Epithelial cell of proximal tubule (primary cell): ENCODE data around the gene ARHGEF4. TPM values are rescaled to one million over a fixed set of nuclear protein-coding genes. Genes with fewer than 3 reads are reported as not detected.

Experiments used
- DNase-seq: peaks from one replicate; pipeline ENCODE4 v3.0.0-alpha.2; 2011; ENCODE audit warnings: low read depth
- H3K4me3 ChIP-seq: 2 replicates; pipeline ENCODE4 v1.5.1; 2011; ENCODE audit warnings: low read depth, mild to moderate bottlenecking, low read length
- total RNA-seq: library from RNA; depleted of rRNA; stranded (reverse); fragments of >200 nt; gene quantifications from 2 replicates; pipeline ENCODE4 v1.2.3, GENCODE V29; 2015
- TF ChIP-seq, protein P1 (sequence below): conservative IDR thresholded peaks from 2 replicates; pipeline ENCODE4 v1.5.1; 2012; ENCODE audit warnings: low read depth, mild to moderate bottlenecking, low read length

The ARHGEF4 gene
- total RNA-seq, 1 donor from 2014 or later, result 2.1 TPM

DNA sequence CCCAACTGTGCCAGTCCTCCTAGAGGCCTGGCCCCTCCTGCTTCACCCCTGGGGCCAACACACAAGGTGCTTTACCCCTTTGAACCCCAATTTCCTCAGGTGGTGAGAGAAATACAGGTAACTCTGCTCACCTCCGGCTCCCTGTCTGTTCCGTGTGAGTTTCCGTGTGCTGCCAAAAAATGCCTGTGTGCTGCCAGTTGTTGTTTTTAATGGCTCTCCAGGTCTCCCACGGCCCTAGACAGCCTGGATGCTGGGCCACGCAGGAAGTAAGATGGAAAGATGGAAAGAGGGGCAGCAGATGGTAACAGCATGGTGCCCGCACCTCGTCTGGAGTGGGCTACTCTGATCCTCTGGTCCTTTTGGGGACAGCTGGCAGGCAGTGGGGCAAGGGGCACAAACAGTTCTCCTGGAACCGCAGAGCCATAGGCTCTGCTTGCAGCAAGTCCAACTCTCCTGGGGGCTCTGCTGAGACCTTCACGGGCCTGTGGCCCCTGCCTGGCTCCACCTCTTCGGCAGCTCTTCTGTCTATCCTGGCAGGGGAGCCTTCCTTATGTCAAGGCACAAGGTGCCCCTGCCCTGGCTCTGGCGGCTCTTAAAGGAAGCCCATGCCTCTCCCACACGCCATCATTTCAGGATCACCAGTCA is 4.3 kb upstream of the ARHGEF4 start:
- H3K4me3 ChIP-seq, result no peak overlapping the region
- no peak for DNase-seq
- TF ChIP-seq, protein P1, sequence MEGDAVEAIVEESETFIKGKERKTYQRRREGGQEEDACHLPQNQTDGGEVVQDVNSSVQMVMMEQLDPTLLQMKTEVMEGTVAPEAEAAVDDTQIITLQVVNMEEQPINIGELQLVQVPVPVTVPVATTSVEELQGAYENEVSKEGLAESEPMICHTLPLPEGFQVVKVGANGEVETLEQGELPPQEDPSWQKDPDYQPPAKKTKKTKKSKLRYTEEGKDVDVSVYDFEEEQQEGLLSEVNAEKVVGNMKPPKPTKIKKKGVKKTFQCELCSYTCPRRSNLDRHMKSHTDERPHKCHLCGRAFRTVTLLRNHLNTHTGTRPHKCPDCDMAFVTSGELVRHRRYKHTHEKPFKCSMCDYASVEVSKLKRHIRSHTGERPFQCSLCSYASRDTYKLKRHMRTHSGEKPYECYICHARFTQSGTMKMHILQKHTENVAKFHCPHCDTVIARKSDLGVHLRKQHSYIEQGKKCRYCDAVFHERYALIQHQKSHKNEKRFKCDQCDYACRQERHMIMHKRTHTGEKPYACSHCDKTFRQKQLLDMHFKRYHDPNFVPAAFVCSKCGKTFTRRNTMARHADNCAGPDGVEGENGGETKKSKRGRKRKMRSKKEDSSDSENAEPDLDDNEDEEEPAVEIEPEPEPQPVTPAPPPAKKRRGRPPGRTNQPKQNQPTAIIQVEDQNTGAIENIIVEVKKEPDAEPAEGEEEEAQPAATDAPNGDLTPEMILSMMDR, result no peak

DNA sequence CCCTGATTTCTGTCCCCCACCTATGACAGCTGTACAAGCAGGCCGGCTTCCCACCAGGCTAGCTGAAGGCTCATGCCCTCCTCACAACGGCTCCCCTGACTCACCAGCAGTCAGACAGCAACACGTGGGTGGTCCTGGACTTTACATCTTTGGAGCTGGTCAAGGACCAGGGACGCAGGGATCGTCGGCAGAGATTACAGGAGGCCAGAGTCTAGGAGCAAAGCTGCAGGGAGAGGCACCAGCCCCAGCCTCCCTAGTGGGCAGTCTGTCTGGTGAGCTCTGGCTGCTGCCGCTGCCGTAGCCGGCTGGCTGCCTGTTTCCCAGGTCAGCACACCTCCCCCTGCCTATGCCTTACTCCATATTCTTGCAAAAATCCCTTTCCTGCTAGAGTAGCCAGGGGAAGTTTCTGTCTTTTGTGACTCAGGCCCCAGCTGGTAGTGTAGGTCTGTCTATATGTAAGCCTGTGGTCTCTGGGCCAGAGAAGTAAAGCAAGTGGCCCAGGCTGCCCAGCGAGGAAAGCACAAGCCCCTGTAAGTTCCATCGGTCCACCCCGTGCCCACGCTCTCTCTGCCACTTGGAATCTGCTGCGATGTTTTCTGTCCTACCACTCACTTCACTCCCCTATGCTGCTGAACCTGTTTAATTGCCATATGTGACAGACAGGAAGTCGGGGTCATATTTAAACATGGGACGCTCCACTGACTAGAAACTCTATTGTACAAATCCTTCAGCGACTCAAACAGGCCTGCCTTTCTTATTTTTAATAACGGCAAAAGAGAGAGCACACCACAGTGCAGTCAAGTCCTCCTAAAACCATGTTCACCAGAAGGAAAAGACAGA is 2.4 kb upstream of the ARHGEF4 start:
- no peak for DNase-seq
- TF ChIP-seq, protein P1, result no peak

DNA sequence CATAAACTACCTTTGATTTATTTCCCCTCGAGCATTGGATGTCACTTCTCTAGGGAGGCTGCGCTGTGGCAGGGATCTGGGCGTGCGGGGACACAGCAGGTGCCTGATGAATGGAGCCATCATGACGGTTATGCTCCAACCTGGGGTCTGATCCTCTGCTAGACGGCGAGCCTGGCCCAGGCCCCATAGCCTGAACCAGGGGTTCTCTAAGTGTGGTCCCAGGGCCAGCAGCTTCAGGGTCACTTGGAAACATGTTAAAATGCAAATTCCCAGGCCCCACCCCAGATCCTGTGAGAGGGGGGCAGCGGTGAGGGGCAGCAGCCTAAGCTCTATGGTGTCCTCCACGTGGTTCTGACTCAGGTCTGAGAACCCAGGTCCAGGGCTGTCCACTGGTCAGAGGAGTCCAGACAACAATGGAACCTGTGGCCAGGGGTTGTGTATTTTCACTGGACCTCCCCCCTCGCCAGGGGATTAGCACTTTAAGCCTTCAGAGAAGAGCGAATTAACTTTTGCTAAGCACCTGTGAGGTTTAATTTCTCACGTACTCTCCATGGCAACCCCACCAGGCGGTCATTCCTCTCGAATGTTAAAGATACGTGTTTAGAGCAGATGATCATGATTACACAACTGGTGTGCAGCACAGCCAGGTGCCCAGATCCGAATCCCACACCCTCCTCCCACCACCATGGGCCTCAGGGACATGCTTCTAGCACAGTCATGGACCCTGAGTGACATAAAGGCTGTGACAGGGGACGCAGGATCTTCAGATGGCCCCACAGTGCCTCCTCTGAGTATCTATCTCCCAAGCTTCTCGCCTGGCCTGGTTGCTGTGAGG is 1.6 kb upstream of the ARHGEF4 start:
- TF ChIP-seq, protein P1, result no peak
- no peak for DNase-seq
- H3K4me3 ChIP-seq, result no peak overlapping the region

More for the DNA sequence above, 2.4 kb upstream of the ARHGEF4 start:
- H3K4me3 ChIP-seq, result no peak overlapping the region

DNA sequence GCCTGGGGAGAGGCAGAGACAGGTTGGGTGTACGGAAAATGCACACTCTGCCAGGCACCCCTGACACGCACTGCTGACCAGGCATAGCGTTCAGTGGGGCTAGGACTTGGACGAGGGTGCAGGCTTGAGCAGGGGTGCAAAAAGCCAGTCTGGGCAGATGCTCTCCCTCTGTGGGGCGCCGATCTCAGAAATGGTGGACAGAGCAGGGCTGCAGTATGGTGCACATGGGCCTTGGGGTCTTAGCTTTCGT is 1.0 kb upstream of the ARHGEF4 start:
- H3K4me3 ChIP-seq, result no peak overlapping the region
- TF ChIP-seq, protein P1, result no peak
- no peak for DNase-seq

DNA sequence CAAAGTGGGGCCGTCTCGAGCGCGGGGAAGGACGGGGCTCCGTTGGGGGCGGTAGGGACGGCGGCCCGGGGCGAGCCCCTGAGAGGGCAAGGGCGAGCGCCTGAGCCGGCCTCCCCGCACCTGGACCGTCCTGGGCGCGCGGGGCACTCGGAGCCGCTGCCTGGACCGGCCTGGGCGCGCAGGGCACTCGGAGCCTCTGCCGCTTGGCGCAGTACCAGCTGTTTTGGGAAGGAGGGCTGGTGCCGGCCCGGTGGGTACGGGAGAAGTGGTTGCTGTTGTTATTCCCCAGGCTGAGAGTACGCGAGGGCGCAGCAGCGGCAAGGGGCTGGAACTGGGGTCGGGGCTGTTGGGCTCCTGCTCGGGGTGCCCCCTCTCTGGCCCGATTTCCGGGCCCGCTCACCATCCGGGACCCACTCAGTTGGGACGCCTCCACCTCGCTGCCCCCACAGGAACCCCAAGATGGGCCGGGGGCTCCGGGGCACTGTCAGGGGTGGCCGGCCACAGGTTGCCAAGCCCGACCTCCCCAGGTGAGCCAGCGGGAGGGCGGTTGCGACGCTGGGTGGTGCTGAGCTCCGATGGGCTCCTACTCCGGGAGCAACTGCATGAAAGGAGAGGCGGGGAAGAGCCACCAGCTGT is 579 bp downstream of the ARHGEF4 start:
- DNase-seq, result no peak
- TF ChIP-seq, protein P1, result no peak
- H3K4me3 ChIP-seq, result no peak overlapping the region

DNA sequence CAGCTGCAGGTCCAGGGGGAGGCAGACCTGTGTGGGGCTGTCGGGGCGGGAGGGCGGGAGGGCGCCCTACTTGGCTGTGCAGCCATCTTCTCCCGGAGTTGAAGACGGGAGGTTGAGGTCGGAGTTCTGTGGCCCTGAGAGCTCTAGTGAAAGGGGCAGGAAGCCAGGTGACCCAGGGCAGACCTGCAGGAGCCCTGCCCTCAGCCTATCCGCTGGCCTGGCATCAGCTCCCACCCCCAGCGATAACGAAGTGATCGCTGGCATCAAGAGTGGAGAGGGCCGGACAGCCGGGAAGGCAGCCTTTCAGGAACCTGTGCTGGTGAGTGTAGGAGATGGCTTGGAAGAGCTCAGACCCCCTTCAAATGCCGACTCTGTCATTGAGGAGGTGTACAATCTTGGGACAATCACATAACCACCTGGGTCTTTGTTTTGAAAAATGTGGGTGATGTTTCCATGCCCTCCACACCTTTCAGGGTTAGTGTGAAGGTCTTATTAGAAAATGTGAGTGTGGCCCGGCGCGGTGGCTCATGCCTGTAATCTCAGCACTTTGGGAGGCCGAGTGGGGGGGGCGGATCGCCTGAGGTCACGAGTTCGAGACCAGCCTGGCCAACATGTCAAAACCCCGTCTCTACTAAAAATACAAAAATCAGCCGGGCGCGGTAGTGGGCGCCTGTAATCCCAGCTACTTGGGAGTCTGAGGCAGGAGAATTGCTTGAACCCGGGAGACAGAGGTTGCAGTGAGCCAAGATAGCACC is 1.3 kb downstream of the ARHGEF4 start:
- no peak overlapping the region for H3K4me3 ChIP-seq
- TF ChIP-seq, protein P1, result no peak
- DNase-seq, result no peak
